MM.1S (cell line): Measurements from ENCODE around the gene GSTT2B.

ENCODE experiments used
- DNase-seq: peaks from one replicate; pipeline ENCODE4 v3.0.0-alpha.2; 2015
- H2AFZ ChIP-seq: fragments of 300-600 bp; sonication (generic); 2 replicates; pipeline ENCODE4 v1.6.0; 2016; ENCODE audit warnings: antibody characterized with exemption, low read length
- H3F3A ChIP-seq: fragments of 300-600 bp; sonication (generic); 2 replicates; pipeline ENCODE4 v1.6.1; 2016; ENCODE audit warnings: mild to moderate bottlenecking, antibody characterized with exemption, low read length, moderate library complexity, mixed read lengths; ENCODE audit not compliant: insufficient read depth
- H3K27ac ChIP-seq: fragments of 300-600 bp; sonication (generic); 2 replicates; pipeline ENCODE4 v1.5.1; 2016; ENCODE audit warnings: mild to moderate bottlenecking, low read length
- H3K27me3 ChIP-seq: fragments of 300-600 bp; sonication (generic); replicated peaks from 2 replicates; pipeline ENCODE4 v1.6.0; 2016; ENCODE audit warnings: low read length; ENCODE audit not compliant: insufficient read depth
- H3K36me3 ChIP-seq: fragments of 300-600 bp; sonication (generic); replicated peaks from 2 replicates; pipeline ENCODE4 v1.6.1; 2016; ENCODE audit warnings: mild to moderate bottlenecking, low read length, mixed read lengths; ENCODE audit not compliant: insufficient read depth
- H3K4me1 ChIP-seq: fragments of 300-600 bp; sonication (generic); 2 replicates; pipeline ENCODE4 v1.6.1; 2016; ENCODE audit warnings: low read length, mixed read lengths
- H3K4me2 ChIP-seq: fragments of 300-600 bp; sonication (generic); 2 replicates; pipeline ENCODE4 v1.6.0; 2016; ENCODE audit warnings: low read depth, low read length
- H3K4me3 ChIP-seq: fragments of 300-600 bp; sonication (generic); 2 replicates; pipeline ENCODE4 v1.5.1; 2016; ENCODE audit warnings: low read length, mixed read lengths
- H3K79me2 ChIP-seq: fragments of 300-600 bp; sonication (generic); 2 replicates; pipeline ENCODE4 v1.6.1; 2016; ENCODE audit warnings: mixed run types, low read length, mixed read lengths
- H3K9ac ChIP-seq: fragments of 300-600 bp; sonication (generic); 2 replicates; pipeline ENCODE4 v1.6.1; 2016; ENCODE audit warnings: low read length, mixed read lengths
- H3K9me2 ChIP-seq: fragments of 300-600 bp; sonication (generic); replicated peaks from 2 replicates; pipeline ENCODE4 v1.6.1; 2016; ENCODE audit warnings: mild to moderate bottlenecking, low read length, mixed read lengths; ENCODE audit not compliant: insufficient read depth
- H3K9me3 ChIP-seq: fragments of 300-600 bp; sonication (generic); replicated peaks from 2 replicates; pipeline ENCODE4 v1.6.1; 2016; ENCODE audit warnings: mild to moderate bottlenecking, low read length, mixed read lengths; ENCODE audit not compliant: insufficient read depth
- H4K20me1 ChIP-seq: fragments of 300-600 bp; sonication (generic); 2 replicates; pipeline ENCODE4 v1.6.1; 2016; ENCODE audit warnings: mild to moderate bottlenecking, low read length, moderate library complexity, mixed read lengths; ENCODE audit not compliant: insufficient read depth
- CTCF ChIP-seq: fragments of 300-600 bp; sonication (generic); IDR thresholded peaks from 2 replicates; pipeline ENCODE4 v1.5.1; 2016; ENCODE audit warnings: antibody characterized with exemption, low read length, mixed read lengths
- EZH2 ChIP-seq: fragments of 300-600 bp; sonication (generic); optimal IDR thresholded peaks from 2 replicates; pipeline ENCODE3; 2017; ENCODE audit warnings: low read depth, mild to moderate bottlenecking, antibody characterized with exemption, low read length, mixed read lengths
- EZH2phosphoT487 ChIP-seq: fragments of 300-600 bp; sonication (generic); IDR thresholded peaks from 2 replicates; pipeline ENCODE4 v1.6.1; 2018; ENCODE audit warnings: antibody characterized with exemption, low read length

GSTT2B gene

GRCh38 chr22:24006914-24007214 lies 45.9 kb upstream of the GSTT2B start:
- no peaks in the 10 kb centered on the region for H3K9me2 ChIP-seq
- no peak for DNase-seq
- no peaks in the 10 kb centered on the region for H4K20me1 ChIP-seq
- peaks cover 7% of the 10 kb centered on the region for H3K79me2 ChIP-seq
- H3K4me3 ChIP-seq = no peak overlapping the region
- no peaks in the 10 kb centered on the region for H3K27me3 ChIP-seq
- TF ChIP-seq EZH2 (no peak), CTCF (no peak), EZH2phosphoT487 (no peak)
- H2AFZ ChIP-seq = no peak overlapping the region
- no peak overlapping the region for H3K4me2 ChIP-seq
- no peak overlapping the region for H3K9ac ChIP-seq
- peaks cover 10% of the 10 kb centered on the region; the same call in 1 of the 2 replicates for H3K4me1 ChIP-seq
- H3K36me3 ChIP-seq = no peaks in the 10 kb centered on the region
- no peak overlapping the region for H3K27ac ChIP-seq
- peaks cover 7% of the 10 kb centered on the region; the same call in 1 of the 2 replicates for H3F3A ChIP-seq
- H3K9me3 ChIP-seq = no peaks in the 10 kb centered on the region

- no peak overlapping the region for H3K4me2 ChIP-seq
- no peak for TF ChIP-seq EZH2phosphoT487
- TF ChIP-seq CTCF = no peak
- TF ChIP-seq EZH2 = no peak
- H3K27me3 ChIP-seq = no peaks in the 10 kb centered on the region
- no peaks in the 10 kb centered on the region for H3K36me3 ChIP-seq
- H3K27ac ChIP-seq = no peak overlapping the region
- H3K4me3 ChIP-seq = no peak overlapping the region
- H4K20me1 ChIP-seq = no peaks in the 10 kb centered on the region
- no peaks in the 10 kb centered on the region for H3K9me3 ChIP-seq
- no peak for DNase-seq
- H3K9me2 ChIP-seq = no peaks in the 10 kb centered on the region
- no peak overlapping the region for H3K9ac ChIP-seq
- peaks cover 2% of the 10 kb centered on the region; the same call in 1 of the 2 replicates for H3F3A ChIP-seq
- no peak overlapping the region for H2AFZ ChIP-seq
- peaks cover 10% of the 10 kb centered on the region; the same call in 1 of the 2 replicates for H3K4me1 ChIP-seq
- H3K79me2 ChIP-seq = peaks cover 2% of the 10 kb centered on the region
Measured at GRCh38 chr22:24006207-24006913, 45.4 kb upstream of the GSTT2B start.

- Histone ChIP-seq H3K9me3 (no peaks in the 10 kb centered on the region), H3F3A (no peaks in the 10 kb centered on the region), H2AFZ (no peak within 1 kb of the TSS), H3K4me1 (peaks cover 10% of the 10 kb centered on the region; the same call in 1 of the 2 replicates), H3K79me2 (no peaks in the 10 kb centered on the region), H3K9ac (no peak within 1 kb of the TSS), H3K9me2 (no peaks in the 10 kb centered on the region), H3K4me3 (no peak within 1 kb of the TSS), H3K27me3 (no peaks in the 10 kb centered on the region), H3K27ac (no peak within 1 kb of the TSS), H3K4me2 (no peak within 1 kb of the TSS), H3K36me3 (no peaks in the 10 kb centered on the region), H4K20me1 (no peaks in the 10 kb centered on the region)
- DNase-seq = no peak
- no peak for TF ChIP-seq EZH2phosphoT487
- no peak for TF ChIP-seq CTCF
- TF ChIP-seq EZH2 = no peak
Measured at GRCh38 chr22:24005201-24005600, 44.2 kb upstream of the GSTT2B start, which contains the start of gene GSTT4. Gene GSTT4, minus strand, starts transcription at chr22:24005453. Its CDS starts 97 bp downstream, at chr22:24005356.
